ENCODE results near the gene ATG13.

GRCh38 chr11:46597609-46598219, 19.6 kb upstream of the ATG13 start:
- TF ChIP-seq CTCF (IDR thresholded peaks at IDR 0.05; ENCODE audit: poor library complexity, severe bottlenecking) (no peak), TAF1 (IDR thresholded peaks at IDR 0.05; ENCODE audit: low read depth) (no peak)
